ENCODE results near the gene COMMD2. TPM values are rescaled to one million over a fixed set of nuclear protein-coding genes. Genes with fewer than 3 reads are reported as not detected.

Gene COMMD2
- total and polyA plus RNA-seq, 2 experiments from 2014 or later: 33.8 to 69.3 TPM

GRCh38 chr3:149770246-149770645, 18.0 kb upstream of the COMMD2 start:
- in situ Hi-C loops (cut with MboI): loop anchor here (25.0 kb wide), 1 partner anchor 442 kb away; no protein-coding TSS in a partner anchor
- H3K27ac ChIP-seq: no peak overlapping the region
- H3F3A ChIP-seq (ENCODE audit: insufficient read depth): no peaks in the 10 kb centered on the region
- H3K4me1 ChIP-seq (ENCODE audit: insufficient read depth): no peaks in the 10 kb centered on the region
- H3K79me2 ChIP-seq (ENCODE audit: insufficient read depth): no peaks in the 10 kb centered on the region
- H3K4me2 ChIP-seq (ENCODE audit: unreplicated experiment): no peak overlapping the region
- H3K9ac ChIP-seq: no peak overlapping the region
- TF ChIP-seq EZH2phosphoT487 (IDR thresholded peaks at IDR 0.05; ENCODE audit: insufficient read depth, low read depth) (no peak), EZH2 (IDR thresholded peaks at IDR 0.05; ENCODE audit: insufficient read depth, poor library complexity, severe bottlenecking) (no peak)
- H2AFZ ChIP-seq: no peak overlapping the region
- no peaks in the 10 kb centered on the region for H4K20me1 ChIP-seq (ENCODE audit: insufficient read depth)
- peak; percentile 8 for DNase-seq
- no peaks in the 10 kb centered on the region for H3K36me3 ChIP-seq (ENCODE audit: low read depth)
- no peak overlapping the region for H3K4me3 ChIP-seq
- no peaks in the 10 kb centered on the region for H3K9me2 ChIP-seq (ENCODE audit: insufficient read depth)
- no peaks in the 10 kb centered on the region for H3K9me3 ChIP-seq (ENCODE audit: low read depth)
- WGBS, 2 experiments (ENCODE audit: low coverage in 1 of 2, low lambda C conversion rate in 2 of 2, missing lambda C conversion rate in 2 of 2): 64 to 81% methylated on average over 2 of the region's 2 CpGs
- H3K27me3 ChIP-seq (replicated peaks; ENCODE audit: insufficient read depth): no peaks in the 10 kb centered on the region

GRCh38 chr3:149768704-149769103, 16.4 kb upstream of the COMMD2 start:
- Histone ChIP-seq H3K4me1 (ENCODE audit: insufficient read depth) (no peaks in the 10 kb centered on the region), H3K27me3 (replicated peaks; ENCODE audit: insufficient read depth) (no peaks in the 10 kb centered on the region), H3F3A (ENCODE audit: insufficient read depth) (no peaks in the 10 kb centered on the region), H4K20me1 (ENCODE audit: insufficient read depth) (no peaks in the 10 kb centered on the region), H3K36me3 (ENCODE audit: low read depth) (no peaks in the 10 kb centered on the region), H3K4me3 (no peak overlapping the region), H3K4me2 (ENCODE audit: unreplicated experiment) (no peak overlapping the region), H3K9me2 (ENCODE audit: insufficient read depth) (no peaks in the 10 kb centered on the region), H3K79me2 (ENCODE audit: insufficient read depth) (no peaks in the 10 kb centered on the region), H3K9ac (no peak overlapping the region), H3K9me3 (ENCODE audit: low read depth) (no peaks in the 10 kb centered on the region), H2AFZ (no peak overlapping the region), H3K27ac (no peak overlapping the region)
- in situ Hi-C loops (cut with MboI): loop anchor here (25.0 kb wide), 1 partner anchor 444 kb away; no protein-coding TSS in a partner anchor
- no peak for TF ChIP-seq EZH2 (IDR thresholded peaks at IDR 0.05; ENCODE audit: insufficient read depth, poor library complexity, severe bottlenecking)
- TF ChIP-seq EZH2phosphoT487 (IDR thresholded peaks at IDR 0.05; ENCODE audit: insufficient read depth, low read depth): no peak
- WGBS, 2 experiments (ENCODE audit: low coverage in 1 of 2, low lambda C conversion rate in 2 of 2, missing lambda C conversion rate in 2 of 2): 87 to 91% methylated on average over 6 of the region's 6 CpGs
- DNase-seq: no peak

- Histone ChIP-seq H3K9me3 (ENCODE audit: low read depth) (no peaks in the 10 kb centered on the region), H3K36me3 (ENCODE audit: low read depth) (no peaks in the 10 kb centered on the region), H3K4me2 (ENCODE audit: unreplicated experiment) (no peak overlapping the region), H3K79me2 (ENCODE audit: insufficient read depth) (no peaks in the 10 kb centered on the region), H3F3A (ENCODE audit: insufficient read depth) (no peaks in the 10 kb centered on the region), H3K9me2 (ENCODE audit: insufficient read depth) (no peaks in the 10 kb centered on the region), H3K27ac (no peak overlapping the region), H4K20me1 (ENCODE audit: insufficient read depth) (no peaks in the 10 kb centered on the region), H2AFZ (no peak overlapping the region), H3K9ac (no peak overlapping the region), H3K27me3 (replicated peaks; ENCODE audit: insufficient read depth) (no peaks in the 10 kb centered on the region; the same call in 1 of the 2 replicates), H3K4me1 (ENCODE audit: insufficient read depth) (no peaks in the 10 kb centered on the region), H3K4me3 (no peak overlapping the region)
- 69 to 74% methylated on average over 6 of the region's 6 CpGs for WGBS, 2 experiments (ENCODE audit: low coverage in 1 of 2, low lambda C conversion rate in 2 of 2, missing lambda C conversion rate in 2 of 2)
- TF ChIP-seq EZH2phosphoT487 (IDR thresholded peaks at IDR 0.05; ENCODE audit: insufficient read depth, low read depth) (no peak), EZH2 (IDR thresholded peaks at IDR 0.05; ENCODE audit: insufficient read depth, poor library complexity, severe bottlenecking) (no peak)
- DNase-seq: no peak
- in situ Hi-C loops (cut with MboI): loop anchor here (25.0 kb wide), 1 partner anchor 445 kb away; no protein-coding TSS in a partner anchor
Measured at GRCh38 chr3:149767720-149768119, 15.4 kb upstream of the COMMD2 start.

GRCh38 chr3:149765762-149766334, 13.6 kb upstream of the COMMD2 start:
- H3K27me3 ChIP-seq (replicated peaks; ENCODE audit: insufficient read depth): peaks cover 5% of the 10 kb centered on the region; the same call in 1 of the 2 replicates
- no peak overlapping the region for H3K9ac ChIP-seq
- no peaks in the 10 kb centered on the region for H3K36me3 ChIP-seq (ENCODE audit: low read depth)
- no peaks in the 10 kb centered on the region for H3F3A ChIP-seq (ENCODE audit: insufficient read depth)
- no peaks in the 10 kb centered on the region for H3K4me1 ChIP-seq (ENCODE audit: insufficient read depth)
- 50 to 56% methylated on average over 2 of the region's 2 CpGs for WGBS, 2 experiments (ENCODE audit: low coverage in 1 of 2, low lambda C conversion rate in 2 of 2, missing lambda C conversion rate in 2 of 2)
- no peak overlapping the region for H3K4me3 ChIP-seq
- no peak overlapping the region for H3K27ac ChIP-seq
- TF ChIP-seq EZH2phosphoT487 (IDR thresholded peaks at IDR 0.05; ENCODE audit: insufficient read depth, low read depth) (no peak), EZH2 (IDR thresholded peaks at IDR 0.05; ENCODE audit: insufficient read depth, poor library complexity, severe bottlenecking) (no peak)
- no peaks in the 10 kb centered on the region for H4K20me1 ChIP-seq (ENCODE audit: insufficient read depth)
- H3K79me2 ChIP-seq (ENCODE audit: insufficient read depth): no peaks in the 10 kb centered on the region
- peak; percentile 66 for DNase-seq
- in situ Hi-C loops (cut with MboI): loop anchor here (25.0 kb wide), 1 partner anchor 446 kb away; no protein-coding TSS in a partner anchor
- H3K4me2 ChIP-seq (ENCODE audit: unreplicated experiment): no peak overlapping the region
- no peak overlapping the region for H2AFZ ChIP-seq
- no peaks in the 10 kb centered on the region for H3K9me3 ChIP-seq (ENCODE audit: low read depth)
- no peaks in the 10 kb centered on the region for H3K9me2 ChIP-seq (ENCODE audit: insufficient read depth)

Measured in GM23248 (cell line).